HG03457 (cell line): ENCODE results near the gene CCNH.

Experiments used
- ATAC-seq: cut with Tn5 transposase; IDR thresholded peaks from one replicate; pipeline ENCODE4 v1.9.1; 2021; ENCODE audit warnings: moderate number of reproducible peaks; ENCODE audit not compliant: unreplicated experiment

CCNH gene

DNA sequence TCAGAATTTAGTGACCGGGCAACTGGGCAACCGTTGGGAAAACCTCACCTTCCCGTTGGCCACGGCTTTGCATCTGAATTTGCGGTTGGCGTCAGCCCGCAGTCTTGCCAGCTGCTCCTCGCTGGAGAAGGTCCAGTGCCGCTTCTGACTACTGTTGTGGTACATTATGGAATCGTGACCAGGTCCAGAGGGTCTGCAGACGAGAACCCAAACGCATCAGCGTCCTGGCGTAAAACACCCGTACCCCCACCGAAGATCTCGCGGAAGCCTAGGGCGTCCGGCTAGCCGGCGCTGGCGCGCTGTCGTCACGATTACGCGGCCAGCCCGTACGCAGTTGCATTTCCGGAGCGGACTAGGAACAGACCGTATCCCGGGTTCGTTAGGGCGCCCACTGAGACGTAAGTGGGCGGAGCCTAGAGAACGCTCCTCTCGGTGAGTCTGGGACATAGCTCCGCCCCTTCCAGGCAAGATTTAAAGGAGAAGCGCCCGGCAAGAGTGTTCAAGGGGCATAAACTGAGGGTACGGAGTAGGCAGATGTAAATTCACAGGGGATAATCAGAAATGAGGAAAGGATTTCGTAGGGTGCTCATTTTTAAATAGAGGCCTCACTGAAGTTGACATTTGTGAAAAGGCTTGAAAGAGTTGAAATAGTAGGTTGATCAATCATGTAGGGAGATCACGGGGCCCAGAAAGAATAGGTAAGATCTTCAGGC is at the start of gene CCNH:
Gene CCNH (minus strand): TSS at position 301 of the 713 bp plus-strand sequence. CDS start 136 bp downstream, at position 165.
- ATAC-seq = peak; percentile 100

DNA sequence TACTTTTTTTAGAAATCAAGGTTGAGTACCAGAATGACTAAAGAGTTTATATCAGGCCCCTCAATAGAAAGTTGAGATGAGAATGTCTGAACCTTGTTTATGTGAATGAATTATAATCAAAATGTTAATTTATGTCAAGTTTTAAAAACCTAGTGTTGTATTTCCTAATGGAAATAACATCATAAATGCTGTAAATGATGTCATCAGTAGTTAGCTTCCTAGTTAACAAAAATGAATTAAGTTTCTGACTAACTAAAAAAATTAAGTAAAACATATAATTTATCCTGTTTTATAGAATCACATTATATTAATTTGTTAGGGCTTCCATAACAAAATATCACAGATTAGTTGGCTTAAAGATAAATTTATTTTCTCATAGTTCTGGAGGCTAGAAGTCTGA is 45.0 kb upstream of the CCNH start:
- no peak for ATAC-seq

DNA sequence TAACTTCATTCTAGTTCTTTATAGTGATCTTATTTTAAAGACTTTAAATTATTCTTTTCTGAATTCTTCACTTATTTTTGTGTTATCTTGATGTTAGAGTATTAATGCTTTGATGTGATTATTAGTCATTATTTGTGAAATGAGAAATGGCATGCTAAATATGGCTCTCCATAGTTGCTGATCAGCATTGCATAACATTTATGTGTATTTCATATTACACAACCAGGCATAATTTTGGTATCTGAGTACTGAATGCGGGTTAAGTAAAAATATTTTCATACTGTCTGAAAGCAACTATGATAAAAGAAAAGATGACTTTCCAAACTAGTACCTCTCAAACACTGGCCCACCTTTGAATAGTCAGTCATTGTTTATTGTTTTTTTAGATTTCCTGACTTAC is 41.1 kb upstream of the CCNH start:
- no peak for ATAC-seq

DNA sequence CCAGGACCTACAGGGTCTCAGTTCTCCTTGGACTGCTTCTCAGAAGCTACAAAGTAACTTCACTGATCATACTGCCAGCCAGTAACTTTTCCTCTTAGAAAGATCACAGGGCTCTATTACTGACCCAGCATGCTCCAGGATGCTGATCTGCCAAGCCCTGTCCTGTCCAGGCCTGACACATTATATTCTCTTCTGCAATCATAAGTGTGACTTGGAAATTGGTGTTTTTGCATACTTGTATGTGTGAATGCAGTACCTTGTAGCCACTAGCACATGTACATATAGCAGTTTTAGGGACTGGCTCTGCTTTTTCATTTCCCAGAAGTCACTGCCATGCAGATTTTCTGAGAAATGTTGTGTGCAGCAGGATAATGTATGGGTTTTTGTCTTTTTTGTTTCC is 40.1 kb upstream of the CCNH start:
- ATAC-seq = no peak

GRCh38 chr5:87442419-87442818 is 29.7 kb upstream of the CCNH start:
- ATAC-seq = no peak

GRCh38 chr5:87438231-87438630 is 25.5 kb upstream of the CCNH start:
- ATAC-seq = no peak

GRCh38 chr5:87437724-87438123 is 25.0 kb upstream of the CCNH start:
- no peak for ATAC-seq

GRCh38 chr5:87435144-87435694 is 22.5 kb upstream of the CCNH start:
- ATAC-seq = no peak

DNA sequence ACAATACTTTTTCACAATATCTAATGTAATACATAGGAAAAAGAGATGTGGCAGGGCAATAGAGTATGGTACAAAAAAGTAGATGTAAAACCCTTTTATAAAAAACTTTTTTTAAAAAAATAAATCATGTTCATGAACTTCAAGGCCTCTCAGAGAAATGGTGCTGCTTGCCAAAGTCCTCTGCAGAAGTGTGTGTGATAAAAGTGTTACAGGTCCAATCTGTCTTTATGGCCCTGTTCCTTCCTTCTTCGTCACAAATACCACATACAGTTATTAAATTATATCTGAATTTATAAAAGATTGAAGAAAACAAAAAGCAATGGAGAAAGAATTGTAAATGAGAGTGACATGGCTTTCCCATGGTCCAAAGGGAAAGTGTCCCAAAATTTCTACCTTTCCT is 21.7 kb upstream of the CCNH start:
- ATAC-seq = no peak

DNA sequence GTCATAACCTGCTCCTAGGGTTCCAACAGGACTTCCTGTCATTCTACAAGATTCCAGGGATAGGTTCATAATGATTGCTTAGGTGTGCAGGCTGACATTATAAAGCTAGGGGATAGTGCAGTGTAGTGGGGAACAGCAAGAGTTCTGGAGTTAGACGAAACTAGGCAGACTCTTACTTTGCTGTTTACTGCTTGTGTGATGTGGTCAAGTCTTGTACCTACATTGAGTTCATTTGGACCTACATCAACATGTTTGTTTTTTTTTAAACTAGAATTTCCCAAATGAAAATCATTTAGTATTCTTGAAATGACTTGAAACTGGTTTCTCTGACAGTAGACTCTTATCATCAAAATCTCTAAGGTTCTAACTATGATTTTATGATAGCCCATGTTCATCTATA is 21.2 kb upstream of the CCNH start:
- no peak for ATAC-seq

- no peak for ATAC-seq
Observed at GRCh38 chr5:87432460-87432859, 19.7 kb upstream of the CCNH start.

DNA sequence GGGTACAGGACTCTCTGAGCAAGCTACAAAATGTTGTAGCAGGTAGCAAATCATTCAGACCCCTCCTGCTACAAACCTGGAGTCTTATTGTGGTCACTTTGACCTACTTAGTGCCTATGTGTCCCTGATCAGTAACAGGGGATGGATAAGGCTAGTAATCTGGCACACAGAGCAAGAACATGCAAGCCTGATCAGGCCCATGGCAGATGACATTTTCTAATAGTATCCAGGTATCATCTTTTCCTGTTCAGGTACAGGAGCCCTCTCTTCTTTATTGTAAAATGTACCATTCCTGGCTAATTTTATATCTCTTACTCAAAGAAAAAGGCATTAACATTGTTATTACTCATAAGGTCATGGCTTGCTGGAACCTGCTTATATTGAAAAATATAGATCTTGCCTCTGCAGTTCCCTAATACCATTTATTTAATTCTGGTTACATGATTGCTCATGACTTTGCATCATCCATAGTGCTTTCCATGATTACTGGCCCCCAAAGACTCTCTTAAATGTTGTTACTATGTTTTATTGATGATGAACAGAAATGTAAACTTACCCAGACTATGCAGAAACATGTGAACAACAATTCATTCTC is 18.2 kb upstream of the CCNH start:
- no peak for ATAC-seq

GRCh38 chr5:87423755-87424154 is 11.0 kb upstream of the CCNH start:
- no peak for ATAC-seq

DNA sequence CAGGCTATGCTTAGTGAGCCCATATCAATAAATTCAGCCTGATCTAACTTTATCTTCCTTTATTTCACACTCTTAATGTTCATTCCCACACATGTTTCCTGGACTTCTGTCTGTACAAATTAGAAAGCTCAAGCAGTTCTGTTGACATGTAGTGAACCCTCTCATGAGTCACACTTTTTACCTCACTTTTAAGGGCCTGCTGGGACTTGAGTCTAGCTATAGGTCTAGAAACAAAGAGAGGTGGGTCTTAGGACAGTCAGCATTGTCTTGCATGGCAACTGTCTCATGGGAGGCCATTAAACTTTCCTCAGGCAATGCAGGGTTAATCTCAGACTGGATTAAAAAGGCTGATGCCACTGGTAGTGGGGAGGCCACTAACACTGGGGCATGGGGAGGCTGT is 8.6 kb upstream of the CCNH start:
- no peak for ATAC-seq

GRCh38 chr5:87418506-87418905 is 5.8 kb upstream of the CCNH start:
- no peak for ATAC-seq

DNA sequence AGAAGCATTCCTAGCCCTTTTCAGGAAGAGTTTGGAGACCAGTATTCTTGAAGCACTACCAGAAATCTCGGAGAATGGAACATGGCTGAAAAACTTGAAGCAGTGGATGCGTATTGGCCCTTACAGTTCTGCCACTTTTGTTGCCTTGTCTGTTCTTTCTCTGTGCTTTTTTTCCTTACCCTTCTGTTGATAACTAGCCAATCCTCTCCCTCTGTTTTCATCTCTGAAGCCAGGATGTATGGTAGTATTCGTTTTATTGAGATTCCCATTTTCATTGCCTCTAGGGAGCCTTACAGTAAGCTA is 564 bp upstream of the CCNH start:
- ATAC-seq = no peak

DNA sequence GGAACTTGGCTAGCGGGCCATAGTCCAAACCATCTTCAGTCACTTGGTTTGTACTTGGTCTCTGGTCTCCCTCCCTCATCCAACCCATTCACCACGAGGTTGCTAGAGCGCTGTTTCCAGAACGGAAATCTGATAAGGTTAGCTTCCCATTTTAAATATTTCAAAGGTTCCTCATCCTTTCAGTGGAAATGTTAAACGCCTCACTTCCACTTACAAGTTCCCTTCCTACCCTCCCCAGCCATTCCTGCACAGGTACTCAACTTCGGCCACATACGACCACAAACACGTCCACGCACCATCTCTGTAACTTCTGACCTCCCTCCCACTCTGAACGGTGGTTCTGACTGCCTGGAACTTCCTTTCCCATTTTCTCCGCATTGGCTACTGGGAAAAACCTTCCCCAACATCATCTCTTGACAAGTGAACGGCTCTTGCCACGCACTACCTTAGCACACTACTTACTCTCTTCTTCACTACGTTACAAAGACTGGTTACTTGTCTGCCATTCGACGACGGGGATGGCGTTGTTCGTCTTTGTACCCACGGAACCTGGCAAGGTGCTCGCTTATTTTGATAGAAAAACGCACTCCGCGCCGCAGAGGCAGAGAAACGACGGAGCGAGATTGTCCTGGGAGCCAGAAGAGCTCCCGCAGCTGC is 629 bp downstream of the CCNH start:
- ATAC-seq = peak; percentile 2

DNA sequence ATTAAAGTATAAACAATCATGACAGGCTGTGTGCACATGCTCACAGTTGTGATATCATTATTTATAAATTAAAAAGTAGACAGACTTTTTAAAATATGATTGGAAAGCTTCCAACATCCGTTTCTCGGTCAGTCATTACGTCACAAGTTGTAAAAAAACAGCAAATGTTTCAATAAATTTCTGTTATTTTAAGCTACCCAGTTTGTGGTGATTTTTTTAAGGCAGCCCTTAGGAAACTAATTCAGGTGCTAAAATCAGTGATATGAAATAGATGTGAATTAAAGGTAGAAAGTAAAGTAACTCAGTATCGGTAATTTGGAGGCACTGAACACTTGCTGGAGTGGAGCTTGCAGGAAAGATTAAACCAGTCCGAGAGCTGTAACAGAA is 1.2 kb downstream of the CCNH start:
- no peak for ATAC-seq

DNA sequence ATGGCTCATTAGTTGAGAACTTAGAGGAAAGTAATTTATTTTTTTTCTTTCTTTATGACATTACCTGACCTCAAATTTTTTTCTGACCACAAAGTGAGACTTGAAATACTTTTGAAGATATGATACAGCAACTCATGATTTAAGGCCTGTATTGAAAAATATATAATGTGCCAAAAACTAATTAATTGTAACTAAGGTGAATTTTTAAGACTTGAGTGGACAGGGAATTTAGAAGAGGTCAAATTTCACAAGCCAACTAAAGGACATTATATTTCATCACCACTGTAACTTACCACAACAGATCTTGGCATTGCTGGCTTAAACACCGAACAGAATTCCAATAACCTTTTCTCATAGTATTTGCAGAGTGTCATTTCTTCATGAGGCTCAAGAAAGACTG is 1.8 kb downstream of the CCNH start:
- no peak for ATAC-seq

DNA sequence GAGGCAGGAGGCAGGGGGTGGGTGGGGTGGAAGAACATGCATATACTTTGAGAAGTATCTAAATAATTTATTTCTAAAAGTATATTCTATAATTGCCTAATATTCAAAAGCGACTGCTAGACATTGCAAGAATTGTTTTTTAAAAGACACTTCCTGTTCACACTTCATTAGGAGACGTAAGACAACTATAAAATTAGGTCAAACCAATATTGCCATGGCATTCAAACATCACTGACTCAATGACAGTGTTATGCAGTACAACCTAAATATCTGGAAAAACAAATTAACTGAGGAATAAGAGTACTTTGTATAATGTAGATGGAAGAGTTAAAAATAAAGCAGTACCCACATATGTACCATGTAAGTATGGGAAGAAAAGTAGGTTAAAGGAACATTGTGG is 4.5 kb downstream of the CCNH start:
- no peak for ATAC-seq

GRCh38 chr5:87405472-87406155 is 7.1 kb downstream of the CCNH start:
- no peak for ATAC-seq

DNA sequence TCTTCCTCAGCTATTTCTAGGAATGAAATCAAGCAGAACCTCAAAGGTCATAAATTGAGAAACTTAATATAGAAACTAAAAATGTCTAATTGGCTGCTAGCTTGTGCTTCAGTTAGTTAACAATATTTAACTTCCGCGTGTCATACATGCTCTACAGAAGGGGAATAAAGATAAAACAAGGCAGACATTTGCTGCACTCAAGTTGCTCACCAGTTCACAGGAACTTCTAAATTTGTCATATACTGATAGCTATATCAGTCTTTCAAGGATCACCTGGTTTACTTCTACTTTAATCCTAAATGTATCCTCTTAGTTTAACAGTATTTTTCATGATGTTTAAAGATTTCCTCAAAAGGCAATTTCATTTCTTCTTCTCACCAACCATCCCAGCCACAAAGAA is 8.4 kb downstream of the CCNH start:
- ATAC-seq = no peak
